Skin epidermis (tissue), 12 donors: ENCODE results near the gene EML1.

Experiments used
- H3K27ac ChIP-seq, 21 experiments: fragments of 200-600 bp; sonication (generic) in 11 of 21; one replicate each; pipeline ENCODE4 v1.5.0; 2020; ENCODE audit warnings: mild to moderate bottlenecking in 3 of 21, inconsistent platforms in 2 of 21, moderate library complexity in 2 of 21
- H3K4me3 ChIP-seq, 7 experiments: fragments of 200-600 bp; sonication (generic) in 2 of 7; one replicate each; pipeline ENCODE4 v1.5.0; 2020; ENCODE audit warnings: inconsistent platforms in 2 of 7, mild to moderate bottlenecking in 2 of 7, moderate library complexity in 1 of 7

EML1 gene

DNA sequence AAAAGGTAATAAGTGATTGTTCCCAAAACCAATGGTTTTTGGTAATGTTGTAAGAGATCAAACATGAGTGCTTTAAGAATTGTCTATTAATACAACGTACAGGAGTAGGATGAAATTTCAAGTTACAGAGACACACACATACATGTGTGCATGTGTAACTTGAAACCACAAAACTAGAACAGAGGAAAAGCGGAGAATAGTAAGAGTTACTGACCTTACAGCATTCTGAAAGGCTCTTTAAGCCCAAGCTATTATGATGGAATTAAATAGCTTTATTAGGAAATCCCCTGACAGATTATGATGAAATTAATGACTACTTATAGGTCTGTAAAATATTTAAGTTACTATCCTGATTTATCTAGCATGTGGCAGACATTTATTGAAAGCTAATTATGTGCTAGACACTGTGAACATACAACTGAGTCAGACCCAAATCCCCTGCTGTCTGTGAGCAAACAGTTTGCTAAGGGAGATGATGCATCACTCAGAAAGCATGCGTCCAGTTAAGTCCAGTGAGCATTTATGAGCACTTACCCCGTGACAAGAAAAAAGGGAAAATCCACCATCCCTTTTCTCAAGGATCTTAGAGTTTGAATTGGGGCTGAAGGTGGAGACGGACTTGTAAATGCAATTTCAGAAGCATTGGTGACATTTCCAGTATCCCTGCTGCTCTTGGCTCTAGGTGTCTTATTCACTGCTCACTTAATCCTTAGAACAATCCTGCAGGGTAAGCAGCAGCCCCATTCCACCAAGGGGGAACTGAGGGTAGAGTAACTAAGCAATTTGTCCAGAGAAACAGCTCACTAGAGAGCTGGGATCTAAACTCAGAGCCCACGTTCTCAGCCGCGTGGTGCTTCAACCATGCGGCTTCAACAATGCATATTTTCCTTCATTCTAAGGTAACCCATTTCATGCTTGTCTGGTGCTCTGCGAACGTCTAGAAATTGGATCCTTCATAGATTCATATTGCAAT, 117.4 kb downstream of the EML1 start:
- Histone ChIP-seq H3K27ac (peak overlapping the region in 4 of 21 experiments; percentile 11 to 75 (median 18)), H3K4me3 (no peak overlapping the region)

DNA sequence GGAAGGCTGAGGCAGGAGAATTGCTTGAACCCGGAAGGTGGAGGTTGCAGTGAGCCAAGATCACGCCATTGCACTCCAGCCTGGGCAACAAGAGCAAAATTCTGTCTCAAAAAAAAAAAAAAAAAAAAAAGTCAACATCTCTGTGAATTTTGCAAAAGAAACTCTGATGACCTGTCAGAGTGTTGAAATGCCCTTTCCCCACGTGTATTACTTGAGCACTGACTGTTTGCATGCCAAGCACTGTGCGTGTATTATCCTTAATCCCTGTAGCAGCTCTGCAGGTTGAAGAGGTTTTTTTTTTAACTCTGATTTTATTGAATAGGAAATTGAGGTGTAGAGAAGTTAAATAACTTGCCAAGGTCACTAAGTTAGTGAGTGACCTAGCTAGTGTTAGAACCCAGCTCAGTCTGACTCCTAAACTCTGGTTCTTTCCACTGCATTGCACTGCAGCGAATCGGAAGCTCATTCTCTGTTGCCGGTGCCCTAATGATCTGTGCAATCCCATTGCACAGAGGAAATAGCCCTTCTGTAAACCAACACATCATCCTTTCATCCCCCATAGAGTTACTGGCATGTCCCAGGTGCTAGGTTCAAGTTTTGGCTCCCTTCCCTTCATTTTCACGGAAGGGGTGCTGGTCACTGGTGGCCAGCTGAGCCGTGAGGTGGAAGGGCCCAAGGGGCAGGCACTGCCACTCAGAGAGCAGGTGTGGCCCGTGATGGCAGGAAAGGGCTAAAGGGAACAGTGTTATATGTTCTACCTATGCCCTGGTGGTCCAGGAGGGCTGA, 122.3 kb downstream of the EML1 start:
- H3K27ac ChIP-seq = no peak overlapping the region
- H3K4me3 ChIP-seq = no peak overlapping the region

DNA sequence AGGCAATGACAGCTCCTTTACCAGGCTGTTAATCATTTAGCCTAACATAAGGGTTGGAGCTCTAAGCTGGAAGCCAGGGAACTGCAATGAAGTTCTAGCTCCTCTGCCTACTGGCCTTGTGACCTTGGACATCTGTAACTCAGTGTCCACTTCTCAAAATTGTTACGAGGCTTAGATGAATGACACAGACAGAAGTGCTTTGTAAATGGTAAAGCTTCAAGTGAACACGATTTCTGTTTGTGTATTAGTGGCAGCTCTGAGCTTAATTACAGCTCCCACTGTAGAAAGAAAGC, 122.8 kb downstream of the EML1 start:
- no peak overlapping the region for H3K27ac ChIP-seq
- no peak overlapping the region for H3K4me3 ChIP-seq

- no peak overlapping the region for H3K27ac ChIP-seq
Observed at GRCh38 chr14:99918781-99919180, 125.6 kb downstream of the EML1 start.

DNA sequence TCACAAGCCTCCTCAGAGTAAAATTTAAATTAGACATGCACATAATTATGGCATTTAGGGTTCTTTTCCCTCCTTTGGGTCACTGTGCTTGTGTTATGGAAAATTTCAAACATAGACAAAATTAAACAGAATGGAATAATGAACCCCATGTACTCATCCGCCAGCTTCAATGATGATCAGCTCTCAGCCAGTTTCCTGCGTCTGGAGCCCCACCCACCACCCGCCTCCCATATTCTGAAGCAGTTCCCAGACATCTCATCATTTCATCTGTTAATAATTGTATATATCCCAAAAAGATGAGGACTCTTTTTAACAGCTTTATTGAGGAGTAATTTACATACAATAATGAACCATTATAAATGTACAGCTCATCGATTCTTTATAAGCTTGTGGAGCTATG, 128.2 kb downstream of the EML1 start:
- H3K4me3 ChIP-seq = no peak overlapping the region

More at GRCh38 chr14:99918781-99919180, 125.6 kb downstream of the EML1 start:
- no peak overlapping the region for H3K4me3 ChIP-seq

DNA sequence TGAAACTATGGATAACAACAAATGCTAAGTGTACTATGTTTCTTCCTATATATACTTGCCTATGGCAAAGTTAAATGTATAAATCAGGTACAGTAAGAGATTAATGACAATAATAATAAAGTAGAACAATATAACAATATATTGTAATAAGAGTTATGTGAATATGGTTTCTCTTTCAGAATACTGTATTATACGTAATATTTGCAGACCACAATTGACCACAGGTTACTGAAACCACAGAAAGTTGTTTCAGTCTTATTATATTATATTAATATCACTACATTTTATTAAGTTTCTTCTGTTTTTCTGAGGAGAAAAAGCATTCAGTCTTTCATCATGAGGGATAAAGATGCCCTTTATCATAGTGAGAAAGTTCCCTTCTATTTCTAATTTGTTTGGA, 131.2 kb downstream of the EML1 start:
- H3K4me3 ChIP-seq = no peak overlapping the region
- no peak overlapping the region for H3K27ac ChIP-seq

More for the DNA sequence above, 128.2 kb downstream of the EML1 start:
- H3K27ac ChIP-seq = no peak overlapping the region

DNA sequence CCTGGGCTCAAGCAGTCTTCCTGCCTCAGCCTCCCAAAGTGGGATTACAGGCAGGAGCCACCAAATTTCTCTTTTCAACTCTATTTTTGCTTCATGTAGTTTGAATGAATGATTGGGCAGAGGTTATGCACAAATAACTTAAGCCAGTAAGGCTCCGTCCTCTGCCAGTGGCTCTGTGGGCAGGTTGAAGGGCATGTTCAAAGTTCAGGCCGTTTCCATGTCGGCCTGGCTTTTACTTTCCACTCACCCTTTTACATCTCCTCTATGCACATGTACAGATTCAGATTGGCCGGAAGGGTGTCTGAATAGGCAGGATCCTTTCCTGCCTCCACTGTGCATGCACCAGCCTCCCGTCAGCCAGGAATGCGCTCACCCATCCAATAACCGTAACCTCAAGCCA, 132.3 kb downstream of the EML1 start:
- H3K4me3 ChIP-seq = no peak overlapping the region
- H3K27ac ChIP-seq = no peak overlapping the region

GRCh38 chr14:99928963-99929362, 135.8 kb downstream of the EML1 start:
- Histone ChIP-seq H3K27ac (no peak overlapping the region), H3K4me3 (no peak overlapping the region)

DNA sequence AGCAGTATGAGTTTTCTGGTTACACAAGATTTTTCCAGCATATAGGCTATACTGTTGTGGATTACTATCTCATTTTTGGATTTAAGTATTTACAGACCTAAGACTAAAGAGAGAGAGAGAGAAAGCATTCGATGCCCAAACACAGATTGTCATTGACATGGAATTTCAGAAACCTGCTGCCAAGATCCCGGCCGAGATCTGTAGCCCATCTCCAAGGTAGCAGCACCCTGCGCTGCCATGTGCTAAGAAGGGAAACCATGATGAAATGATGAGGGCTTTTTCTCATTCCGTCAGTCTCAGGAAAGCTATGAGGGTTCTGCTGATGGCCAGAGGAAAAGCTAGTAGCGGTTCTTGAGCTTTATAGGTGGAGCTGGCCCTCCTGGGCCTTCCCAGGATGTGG, 136.4 kb downstream of the EML1 start:
- Histone ChIP-seq H3K4me3 (no peak overlapping the region), H3K27ac (no peak overlapping the region)

- Histone ChIP-seq H3K4me3 (no peak overlapping the region), H3K27ac (no peak overlapping the region)
Observed at GRCh38 chr14:99930420-99931274, 137.4 kb downstream of the EML1 start.

DNA sequence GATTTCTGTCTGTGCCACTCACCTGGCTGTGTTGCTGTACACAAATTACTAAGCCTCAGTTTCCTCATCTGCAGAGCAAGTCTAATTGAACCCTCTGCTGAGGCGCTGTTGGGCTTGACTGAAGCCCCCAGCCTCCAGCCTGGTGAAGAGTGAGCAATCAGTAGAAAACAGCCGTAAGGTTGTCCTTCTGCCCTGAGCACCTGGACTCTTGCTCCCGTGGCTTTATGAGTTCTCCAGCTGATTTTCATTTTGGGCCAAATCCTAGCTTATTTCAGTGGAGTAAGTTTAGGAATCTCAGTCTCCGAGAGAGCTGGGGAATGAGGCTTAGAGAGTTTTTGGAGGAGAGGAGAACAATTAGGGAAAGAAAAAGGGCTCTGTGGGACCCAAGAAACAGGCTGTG, 138.1 kb downstream of the EML1 start:
- H3K27ac ChIP-seq = no peak overlapping the region
- H3K4me3 ChIP-seq = no peak overlapping the region

- H3K27ac ChIP-seq = no peak overlapping the region
Observed at GRCh38 chr14:99936056-99936455, 142.8 kb downstream of the EML1 start.

DNA sequence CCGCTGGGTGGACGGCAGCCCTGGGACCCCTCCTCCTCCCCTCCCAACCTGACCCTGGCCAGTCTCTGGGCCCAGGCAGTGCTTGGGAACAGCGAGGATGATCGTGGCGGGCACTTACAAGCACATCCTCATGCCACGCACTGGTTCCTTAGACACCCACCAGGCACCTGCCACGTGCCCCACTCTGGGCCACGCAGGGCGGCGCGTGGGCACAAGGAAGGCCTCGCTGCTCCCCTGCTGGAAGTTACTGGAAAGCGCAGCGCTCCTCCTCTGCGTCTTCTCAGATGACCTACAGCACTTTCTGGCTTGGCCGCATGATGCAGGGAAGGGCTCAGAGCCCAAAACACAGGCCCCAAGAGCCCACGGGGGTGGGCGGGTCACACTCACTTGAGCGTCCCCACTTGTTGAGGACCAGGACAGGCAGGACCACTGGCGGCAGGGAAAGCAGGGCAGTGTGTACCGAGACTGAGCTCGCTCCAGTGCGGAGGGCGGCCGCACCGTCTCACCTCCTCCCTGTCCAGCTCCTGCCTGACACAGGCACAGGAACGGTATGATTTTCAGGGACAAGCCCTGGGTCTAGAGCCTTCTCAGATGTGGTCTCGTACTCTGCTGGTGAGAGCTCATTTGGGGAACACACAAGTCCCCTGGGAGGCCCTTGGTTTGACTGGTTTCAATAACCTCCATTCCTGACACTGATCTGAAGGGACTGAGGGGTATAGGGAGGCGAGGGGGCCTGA, 143.7 kb downstream of the EML1 start:
- H3K27ac ChIP-seq = peak overlapping the region in 7 of 21 experiments; percentile 2 to 73 (median 44)
- H3K4me3 ChIP-seq = no peak overlapping the region

More at GRCh38 chr14:99936056-99936455, 142.8 kb downstream of the EML1 start:
- H3K4me3 ChIP-seq = no peak overlapping the region

DNA sequence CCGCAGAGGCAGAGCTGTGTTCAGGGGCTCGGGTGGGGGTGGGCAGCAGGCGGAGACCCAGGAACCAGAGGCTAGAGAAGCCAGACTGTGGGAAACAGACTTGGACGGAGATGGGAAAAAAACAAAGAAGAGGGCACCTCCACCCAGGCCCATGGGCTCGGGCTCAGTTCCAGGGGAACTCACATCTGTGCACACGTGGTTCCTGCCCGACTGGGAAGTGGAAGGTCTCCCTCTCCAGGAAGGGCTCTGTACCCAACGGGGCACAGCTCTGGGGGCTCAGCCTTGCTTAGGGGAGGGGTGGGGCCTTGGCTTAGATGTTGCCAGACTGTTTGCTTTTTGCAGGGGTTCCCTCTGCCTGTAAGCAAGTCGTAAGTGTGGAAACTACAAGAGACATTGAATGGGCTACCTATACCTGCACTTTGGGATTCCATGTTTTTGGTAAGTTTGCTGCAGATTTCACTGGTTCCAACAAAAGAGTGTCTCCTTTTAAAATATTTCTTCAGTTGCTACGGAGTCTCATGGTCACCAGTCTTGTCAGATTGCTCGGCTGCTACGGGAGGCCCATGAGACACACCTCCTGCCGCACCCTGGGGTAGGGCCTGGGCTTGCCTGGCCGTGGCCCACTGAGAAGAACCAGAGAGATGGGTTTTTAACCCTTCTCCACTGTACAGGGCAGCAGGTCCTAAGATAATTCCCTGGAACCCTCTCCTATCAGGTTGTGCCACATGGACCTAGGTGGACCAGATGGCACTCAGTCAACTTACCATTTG, 144.4 kb downstream of the EML1 start:
- Histone ChIP-seq H3K4me3 (no peak overlapping the region), H3K27ac (peak overlapping the region in 8 of 21 experiments; percentile 2 to 73 (median 37))

- Histone ChIP-seq H3K4me3 (no peak overlapping the region), H3K27ac (no peak overlapping the region)
Observed at GRCh38 chr14:99938376-99938775, 145.2 kb downstream of the EML1 start.

DNA sequence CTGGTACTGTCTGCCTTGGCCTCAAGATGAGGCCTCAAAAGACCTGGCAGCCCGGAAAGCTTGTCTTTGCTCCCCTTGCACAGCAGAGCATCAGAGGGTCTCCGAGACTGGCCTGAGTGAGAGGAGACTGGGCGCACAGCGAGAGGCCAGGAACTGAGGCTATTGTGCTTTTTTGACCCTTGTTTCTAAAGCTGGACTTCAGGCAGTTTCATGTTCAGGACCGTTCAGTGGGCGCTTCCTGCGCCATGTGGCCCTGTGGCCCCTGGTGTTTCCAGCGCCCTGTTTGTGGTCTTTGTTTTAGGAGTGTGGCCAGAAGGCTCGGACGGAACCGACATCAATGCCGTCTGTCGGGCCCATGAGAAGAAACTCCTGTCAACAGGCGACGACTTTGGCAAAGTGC, 145.7 kb downstream of the EML1 start:
- Histone ChIP-seq H3K4me3 (no peak overlapping the region), H3K27ac (no peak overlapping the region)

- no peak overlapping the region for H3K4me3 ChIP-seq
- H3K27ac ChIP-seq = no peak overlapping the region
Observed at GRCh38 chr14:99939421-99939820, 146.2 kb downstream of the EML1 start.

DNA sequence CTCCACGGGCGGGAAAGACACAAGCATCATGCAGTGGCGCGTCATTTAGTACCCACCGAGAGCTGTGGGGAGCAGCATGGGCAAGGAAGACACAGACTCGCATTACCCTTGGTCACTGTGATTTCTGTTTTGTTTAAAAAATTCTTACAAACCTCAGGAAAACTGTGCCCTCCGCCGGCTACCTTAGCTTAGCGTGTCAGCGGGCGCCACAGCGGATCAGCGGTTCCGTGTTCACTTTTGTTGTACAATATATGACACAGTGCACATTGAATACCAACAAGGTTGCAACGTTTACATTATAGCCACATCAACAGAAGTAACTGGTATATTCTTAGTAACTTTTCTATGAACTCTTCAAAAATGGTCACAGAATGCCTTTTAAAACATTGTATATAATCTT, 146.9 kb downstream of the EML1 start:
- no peak overlapping the region for H3K4me3 ChIP-seq
- H3K27ac ChIP-seq = no peak overlapping the region

DNA sequence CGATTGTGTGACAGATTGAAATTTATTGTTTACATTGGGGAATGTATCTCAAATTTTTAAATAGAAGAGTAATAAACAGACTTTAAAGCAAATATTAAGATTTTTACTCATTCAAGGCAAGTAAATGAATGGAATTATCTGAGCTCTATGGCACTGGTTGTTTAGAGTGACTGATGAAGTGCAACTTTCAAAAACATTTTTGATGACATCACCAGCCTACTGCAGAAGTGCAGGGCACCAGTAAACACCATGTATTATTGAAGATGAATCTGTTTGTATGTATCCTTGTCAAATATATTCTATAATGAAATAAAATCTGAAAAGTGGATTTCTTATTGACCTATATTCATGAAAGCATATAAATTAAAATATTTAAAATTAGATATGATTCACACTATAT, 148.0 kb downstream of the EML1 start:
- no peak overlapping the region for H3K4me3 ChIP-seq
- H3K27ac ChIP-seq = no peak overlapping the region
